Esophagus (tissue), 2 donors: ENCODE data around the gene CNTN1. TPM values are rescaled to one million over a fixed set of nuclear protein-coding genes. Genes with fewer than 3 reads are reported as not detected.

Experiments used
- H3K27ac ChIP-seq, 2 donors: one replicate each; pipeline ENCODE4 v1.5.1; 2013; ENCODE audit warnings: low read depth in 2 of 2, mild to moderate bottlenecking in 2 of 2, inconsistent platforms in 1 of 2, low read length in 1 of 2, moderate library complexity in 1 of 2
- H3K27me3 ChIP-seq, 2 donors: one replicate each; pipeline ENCODE4 v1.6.1; 2013; ENCODE audit warnings: low read length in 2 of 2, control low read depth in 1 of 2, mild to moderate bottlenecking in 1 of 2; ENCODE audit not compliant: insufficient read depth in 2 of 2, control insufficient read depth in 1 of 2
- H3K36me3 ChIP-seq, 2 donors: one replicate each; pipeline ENCODE4 v1.6.1; 2013; ENCODE audit warnings: low read length in 1 of 2; ENCODE audit not compliant: control insufficient read depth in 2 of 2, insufficient read depth in 2 of 2
- H3K4me1 ChIP-seq, 2 donors: one replicate each; pipeline ENCODE4 v1.6.1; 2013; ENCODE audit warnings: low read length in 1 of 2; ENCODE audit not compliant: control insufficient read depth in 2 of 2, insufficient read depth in 2 of 2
- H3K4me3 ChIP-seq, 2 donors: one replicate each; pipeline ENCODE4 v1.5.1; 2013; ENCODE audit warnings: low read length in 2 of 2, mild to moderate bottlenecking in 2 of 2, low read depth in 1 of 2, moderate library complexity in 1 of 2
- H3K9me3 ChIP-seq, 2 donors: one replicate each; pipeline ENCODE4 v1.6.1; 2013; ENCODE audit warnings: mild to moderate bottlenecking in 2 of 2, low read depth in 1 of 2, low read length in 1 of 2, moderate library complexity in 1 of 2; ENCODE audit not compliant: control insufficient read depth in 2 of 2, insufficient read depth in 1 of 2
- WGBS, 2 donors: extraction: QIAGEN DNeasy Blood & Tissue Kit; methylation state at CpG; one replicate each; pipeline ENCODE4 v1.1.7; 2013; 5-methylcytosine and 5-hydroxymethylcytosine counted together
- polyA plus RNA-seq, 2 donors: library from polyadenylated mRNA; stranded (reverse); fragments of 200-250 nt; gene quantifications; one replicate each; pipeline ENCODE4 v1.2.3, GENCODE V29; 2013
- donor health status: healthy with polysubstance abuse.
- donor health status: Bipolar disorder and iron deficiency.

CNTN1 gene
- polyA plus RNA-seq, 2 donors, result 0.28 to 1.2 TPM

DNA sequence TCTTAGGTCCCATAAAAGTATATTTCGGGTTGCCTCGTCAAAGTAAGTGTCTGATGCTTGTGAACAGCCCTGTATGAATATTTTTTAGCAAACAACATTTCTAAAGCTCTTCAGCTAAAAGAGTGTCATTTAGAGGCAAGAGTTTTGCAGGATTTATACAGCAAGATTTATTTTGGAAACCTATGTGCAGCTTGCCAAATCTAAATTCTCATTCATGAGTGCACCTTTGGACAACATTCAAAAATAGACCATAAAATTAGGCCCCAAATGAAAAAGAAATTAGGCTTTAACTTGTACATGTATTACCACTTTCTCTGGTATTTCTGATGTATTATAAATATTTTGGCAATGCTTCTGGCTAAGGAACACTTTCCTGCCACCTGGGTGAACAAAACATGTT is 271.5 kb downstream of the CNTN1 start:
- no peaks in the 10 kb centered on the region for H3K9me3 ChIP-seq
- no peak overlapping the region for H3K27ac ChIP-seq
- H3K4me3 ChIP-seq, result no peak overlapping the region
- H3K27me3 ChIP-seq, result no peaks in the 10 kb centered on the region
- H3K36me3 ChIP-seq, result no peaks in the 10 kb centered on the region
- WGBS, 2 donors, result 77 to 80% methylated on average over 2 of the region's 2 CpGs
- no peaks in the 10 kb centered on the region for H3K4me1 ChIP-seq

DNA sequence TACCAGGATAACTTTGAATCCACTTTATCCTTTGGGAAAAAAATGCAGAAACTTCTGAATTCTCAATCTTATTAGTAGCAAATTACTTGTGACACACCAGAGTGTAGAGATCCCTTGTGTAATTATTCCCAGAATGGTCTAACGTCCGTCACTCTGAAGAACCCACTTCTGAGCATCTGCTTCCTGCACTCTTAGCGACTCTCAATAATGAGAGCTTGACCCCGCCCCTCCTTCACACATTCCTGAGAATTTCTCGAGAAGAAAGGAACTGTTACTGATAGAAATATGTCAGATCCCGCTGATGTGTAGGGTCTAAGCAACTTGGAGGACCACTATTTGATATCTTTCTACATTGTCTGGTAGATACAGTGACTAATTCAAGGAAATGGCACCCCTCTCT is 277.6 kb downstream of the CNTN1 start:
- Histone ChIP-seq H3K9me3 (no peaks in the 10 kb centered on the region), H3K27ac (no peak overlapping the region), H3K4me3 (no peak overlapping the region), H3K36me3 (no peaks in the 10 kb centered on the region), H3K4me1 (no peaks in the 10 kb centered on the region), H3K27me3 (no peaks in the 10 kb centered on the region)
- WGBS, 2 donors, result 79% methylated on average over 6 of the region's 6 CpGs

DNA sequence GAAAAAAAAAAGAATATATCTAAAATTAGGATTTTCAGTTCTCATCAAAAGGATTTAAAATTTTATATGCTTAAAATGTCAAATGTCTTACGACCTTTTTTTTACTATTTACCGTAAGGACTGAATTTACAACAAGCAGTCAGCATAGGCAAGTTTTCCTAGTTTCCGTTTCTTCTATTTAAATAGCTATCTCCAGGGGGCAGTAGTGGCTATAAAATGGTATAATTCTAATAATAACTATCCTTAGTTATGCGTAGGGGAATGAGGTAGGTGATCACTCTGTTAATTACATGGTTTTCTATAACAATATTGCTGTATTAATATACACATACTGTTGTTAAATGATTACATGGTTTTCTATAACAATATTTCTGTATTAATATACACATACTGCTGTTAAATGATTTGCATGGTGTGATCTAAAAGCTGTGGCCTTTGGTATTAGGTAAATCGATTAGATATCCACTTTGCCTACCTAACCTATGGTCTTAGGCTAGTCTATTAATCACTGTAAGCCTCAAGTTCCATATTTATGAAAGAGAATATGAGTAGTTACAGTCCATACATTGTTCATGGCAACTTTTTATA is 278.2 kb downstream of the CNTN1 start:
- no peaks in the 10 kb centered on the region for H3K27me3 ChIP-seq
- 84 to 87% methylated on average over 5 of the region's 5 CpGs for WGBS, 2 donors
- H3K9me3 ChIP-seq, result no peaks in the 10 kb centered on the region
- no peaks in the 10 kb centered on the region for H3K36me3 ChIP-seq
- no peak overlapping the region for H3K4me3 ChIP-seq
- H3K4me1 ChIP-seq, result no peaks in the 10 kb centered on the region
- H3K27ac ChIP-seq, result no peak overlapping the region

DNA sequence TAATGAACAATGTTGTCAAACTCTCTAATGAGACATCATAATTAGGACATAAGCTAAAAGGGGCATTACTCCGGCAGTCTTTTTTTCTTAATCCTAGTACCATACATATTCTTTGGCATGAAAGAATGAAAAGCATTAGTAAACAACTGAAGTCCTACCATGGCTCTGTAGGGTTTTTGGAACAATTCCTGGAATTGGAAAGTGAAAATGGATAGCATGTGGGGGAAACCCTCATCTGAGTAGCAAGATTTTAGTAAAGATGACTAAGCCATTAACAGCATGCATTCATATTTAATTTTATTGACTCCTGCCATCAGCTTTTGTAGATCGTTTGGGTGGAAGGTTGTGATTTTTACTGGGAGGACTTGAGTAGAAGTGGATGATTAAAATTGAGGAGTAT is 279.7 kb downstream of the CNTN1 start:
- H3K4me1 ChIP-seq, result no peaks in the 10 kb centered on the region
- no peak overlapping the region for H3K27ac ChIP-seq
- H3K4me3 ChIP-seq, result no peak overlapping the region
- H3K27me3 ChIP-seq, result no peaks in the 10 kb centered on the region
- 29 to 40% methylated on average over 2 of the region's 2 CpGs for WGBS, 2 donors
- no peaks in the 10 kb centered on the region for H3K9me3 ChIP-seq
- H3K36me3 ChIP-seq, result no peaks in the 10 kb centered on the region

DNA sequence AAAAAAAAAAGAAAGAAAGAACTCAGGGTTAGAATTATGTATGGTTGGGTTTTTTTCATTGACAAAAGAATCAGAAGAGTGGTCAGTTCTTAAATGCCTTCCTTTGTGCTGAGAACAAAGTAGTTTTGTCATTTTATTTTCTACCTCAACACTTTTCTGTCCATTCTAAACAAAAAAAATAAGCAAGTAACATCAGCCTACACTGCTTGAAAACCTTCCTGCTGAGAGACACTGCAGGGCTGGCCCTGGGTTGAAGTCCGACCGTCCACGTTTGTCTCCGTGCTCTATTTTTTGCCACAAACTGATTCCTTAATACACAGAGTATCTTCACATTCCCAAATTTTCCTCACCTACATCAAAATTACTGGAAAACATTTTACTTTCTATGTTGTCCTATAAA is 284.3 kb downstream of the CNTN1 start:
- Histone ChIP-seq H3K4me3 (no peak overlapping the region), H3K4me1 (no peaks in the 10 kb centered on the region), H3K9me3 (no peaks in the 10 kb centered on the region), H3K36me3 (no peaks in the 10 kb centered on the region), H3K27ac (no peak overlapping the region), H3K27me3 (no peaks in the 10 kb centered on the region)
- 89 to 91% methylated on average over 4 of the region's 4 CpGs for WGBS, 2 donors

DNA sequence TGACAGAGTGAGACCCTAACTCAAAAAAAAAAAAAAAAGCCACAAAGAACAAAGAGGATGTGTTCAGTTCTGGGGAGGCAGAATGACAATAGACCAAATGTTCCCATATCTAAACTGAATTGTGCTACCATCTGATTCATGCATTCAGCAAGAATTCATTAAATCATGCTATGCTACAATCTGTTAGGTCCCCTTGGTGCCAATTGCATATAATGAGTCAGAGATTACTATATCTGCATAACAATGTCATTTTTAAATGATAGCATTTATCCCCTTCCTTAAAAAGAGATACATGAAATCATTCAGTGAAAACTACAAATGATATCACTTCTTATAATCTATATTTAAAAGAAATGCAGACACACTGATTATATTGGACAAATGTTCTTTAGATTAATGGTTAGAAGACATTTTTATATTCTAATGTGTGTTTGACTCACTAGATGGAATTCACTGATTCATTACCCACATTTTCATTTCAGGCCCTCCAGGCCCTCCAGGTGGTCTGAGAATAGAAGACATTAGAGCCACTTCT is 288.3 kb downstream of the CNTN1 start:
- H3K4me3 ChIP-seq, result no peak overlapping the region
- H3K4me1 ChIP-seq, result no peaks in the 10 kb centered on the region

DNA sequence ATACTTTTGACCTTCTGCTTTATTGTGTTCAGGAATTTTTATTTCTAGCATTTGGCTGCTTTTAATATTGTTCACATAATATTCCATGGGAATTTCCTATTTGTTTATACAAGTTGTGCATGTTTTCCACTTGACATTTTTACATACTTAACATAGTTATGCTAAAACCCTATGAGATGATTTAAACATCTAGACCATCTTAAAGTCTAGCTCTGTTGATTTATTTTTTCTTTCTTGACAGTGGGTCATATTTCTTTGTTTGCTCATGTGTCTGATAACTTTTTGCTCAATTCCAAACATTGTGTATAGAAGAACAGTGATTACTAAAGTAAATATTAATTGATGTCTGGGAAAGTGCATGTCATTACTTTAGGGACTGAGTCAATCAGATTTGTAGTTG is 293.8 kb downstream of the CNTN1 start:
- Histone ChIP-seq H3K4me3 (no peak overlapping the region), H3K27me3 (no peaks in the 10 kb centered on the region), H3K9me3 (no peaks in the 10 kb centered on the region)

More for the DNA sequence above, 288.3 kb downstream of the CNTN1 start:
- Histone ChIP-seq H3K27me3 (no peaks in the 10 kb centered on the region), H3K9me3 (no peaks in the 10 kb centered on the region), H3K36me3 (no peaks in the 10 kb centered on the region), H3K27ac (no peak overlapping the region)

DNA sequence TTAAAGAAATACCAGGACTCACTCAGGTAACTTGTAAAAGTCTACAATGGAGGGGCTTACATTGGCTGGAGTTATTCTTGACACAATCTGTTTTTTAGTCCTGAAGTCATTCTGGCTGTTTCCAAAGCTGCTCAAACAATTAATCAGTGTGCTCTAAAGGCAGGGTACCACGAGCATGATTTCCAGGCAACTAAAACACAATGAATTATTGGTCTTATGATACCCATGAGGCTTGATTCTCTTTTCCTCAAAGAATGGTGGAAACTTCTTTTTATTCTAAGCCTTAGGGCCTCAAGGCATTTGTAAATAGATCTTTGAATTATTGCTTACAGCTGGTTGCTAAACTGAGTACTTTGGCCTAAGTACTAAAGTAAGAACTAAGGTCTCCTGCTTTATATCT is 296.1 kb downstream of the CNTN1 start:
- H3K9me3 ChIP-seq, result no peaks in the 10 kb centered on the region
- no peak overlapping the region for H3K4me3 ChIP-seq
- H3K27ac ChIP-seq, result no peak overlapping the region
- H3K27me3 ChIP-seq, result no peaks in the 10 kb centered on the region
- no peaks in the 10 kb centered on the region for H3K36me3 ChIP-seq
- WGBS, 2 donors, result 33 to 41% methylated on average over 1 of the region's 1 CpG
- no peaks in the 10 kb centered on the region for H3K4me1 ChIP-seq

More for the DNA sequence above, 293.8 kb downstream of the CNTN1 start:
- no peaks in the 10 kb centered on the region for H3K4me1 ChIP-seq
- H3K36me3 ChIP-seq, result no peaks in the 10 kb centered on the region
- no peak overlapping the region for H3K27ac ChIP-seq

DNA sequence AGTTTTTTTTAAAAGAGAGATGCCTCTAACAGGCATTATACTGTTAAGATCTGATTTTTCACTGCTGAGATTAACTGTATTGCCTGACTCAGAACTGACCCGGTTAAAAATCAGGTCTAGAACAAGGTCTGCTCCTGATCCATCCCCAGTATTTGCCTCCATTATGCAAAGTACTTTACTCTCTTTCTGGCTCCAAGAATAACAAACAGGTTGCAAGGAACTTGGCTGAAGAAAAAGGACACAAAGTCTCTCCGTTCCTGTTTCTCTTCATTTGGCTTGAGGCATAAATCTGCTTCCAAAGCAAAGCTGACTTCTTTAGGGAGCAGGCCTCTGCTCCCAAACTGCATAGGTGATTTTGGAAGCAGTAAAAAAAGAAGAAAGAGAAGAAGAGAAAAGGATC is 296.6 kb downstream of the CNTN1 start:
- H3K4me3 ChIP-seq, result no peak overlapping the region
- H3K4me1 ChIP-seq, result no peaks in the 10 kb centered on the region
- H3K27ac ChIP-seq, result no peak overlapping the region
- 31% methylated on average over 2 of the region's 2 CpGs for WGBS, 2 donors
- no peaks in the 10 kb centered on the region for H3K27me3 ChIP-seq
- no peaks in the 10 kb centered on the region for H3K36me3 ChIP-seq
- no peaks in the 10 kb centered on the region for H3K9me3 ChIP-seq

DNA sequence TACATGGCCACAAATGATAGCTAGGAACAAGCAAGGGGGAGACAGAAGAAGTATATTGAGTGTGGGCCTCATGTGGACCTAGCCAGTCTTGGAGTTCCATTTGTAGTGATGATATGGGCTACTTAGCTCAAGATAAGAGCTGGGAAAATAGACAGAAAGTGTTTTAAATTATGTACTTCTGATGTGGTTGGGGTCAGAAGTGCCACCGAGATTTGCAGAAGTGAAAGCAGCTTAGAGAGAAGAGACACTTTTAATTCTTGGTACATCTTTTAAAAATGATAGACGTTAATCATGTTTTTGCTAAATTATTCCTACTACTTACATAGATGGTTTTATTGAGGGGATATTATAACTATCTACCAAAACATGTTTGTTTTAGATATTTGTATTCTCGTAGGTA is 297.5 kb downstream of the CNTN1 start:
- no peaks in the 10 kb centered on the region for H3K9me3 ChIP-seq
- no peaks in the 10 kb centered on the region for H3K4me1 ChIP-seq
- H3K36me3 ChIP-seq, result no peaks in the 10 kb centered on the region
- no peak overlapping the region for H3K4me3 ChIP-seq
- H3K27ac ChIP-seq, result no peak overlapping the region
- H3K27me3 ChIP-seq, result no peaks in the 10 kb centered on the region
- 80 to 86% methylated on average over 3 of the region's 3 CpGs for WGBS, 2 donors
